HG02981 (cell line): Measurements from ENCODE around the gene LEP.
"Not testable (repeated sequence)": the region's sequence is repeated elsewhere in the genome, so short reads cannot be mapped to it uniquely, and the experiment has no call there.

Experiments used
- ATAC-seq: cut with Tn5 transposase; IDR thresholded peaks from one replicate; pipeline ENCODE4 v1.9.1; 2021; ENCODE audit warnings: mild to moderate bottlenecking, moderate library complexity; ENCODE audit not compliant: unreplicated experiment

LEP gene

DNA sequence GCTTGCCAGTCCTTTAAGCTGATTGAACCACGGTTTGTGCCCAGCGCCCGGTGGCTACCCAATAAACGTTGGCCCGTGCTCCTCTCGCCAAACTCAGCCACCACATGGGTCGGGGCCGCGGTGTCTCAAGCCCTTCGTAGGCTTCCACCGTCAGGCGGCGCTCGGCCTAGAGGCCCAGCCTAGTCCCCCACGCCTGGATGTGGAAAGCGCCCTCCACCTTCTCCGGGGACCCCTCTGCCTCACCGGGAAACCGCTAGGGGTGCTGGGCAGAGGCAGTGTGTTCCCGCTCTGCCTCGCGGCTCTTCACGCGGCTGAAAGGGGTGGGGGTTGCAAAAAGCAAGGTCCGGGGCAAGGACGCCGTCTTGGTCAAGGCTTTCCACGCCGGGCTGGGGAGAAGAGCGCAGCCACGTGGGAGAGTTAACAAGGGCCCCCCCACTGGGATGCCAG, 29.8 kb downstream of the LEP start:
- no peak for ATAC-seq

DNA sequence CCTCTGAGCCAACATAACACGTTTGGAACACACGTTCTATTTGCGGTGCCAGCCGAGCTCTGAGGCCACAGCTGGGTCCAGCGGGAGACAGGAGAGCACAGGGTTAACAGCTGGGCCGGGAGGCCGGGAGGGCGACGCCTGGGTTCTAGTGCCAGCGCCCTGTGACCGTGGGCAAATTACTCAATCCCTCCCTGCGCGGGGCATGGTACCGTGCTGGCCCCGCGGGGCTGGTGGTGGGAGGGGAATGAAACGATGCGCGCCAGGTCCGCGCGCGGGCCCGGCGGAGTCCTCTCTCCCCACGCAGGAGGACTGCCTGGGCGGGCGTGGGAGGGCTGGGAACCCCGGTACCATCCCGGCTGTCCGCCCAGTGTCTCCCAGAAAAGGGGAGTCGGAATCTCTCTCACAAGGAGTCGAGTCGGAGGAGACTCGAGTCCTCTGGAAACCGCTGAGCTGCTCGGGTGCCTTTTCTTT, 30.4 kb downstream of the LEP start:
- no peak for ATAC-seq

DNA sequence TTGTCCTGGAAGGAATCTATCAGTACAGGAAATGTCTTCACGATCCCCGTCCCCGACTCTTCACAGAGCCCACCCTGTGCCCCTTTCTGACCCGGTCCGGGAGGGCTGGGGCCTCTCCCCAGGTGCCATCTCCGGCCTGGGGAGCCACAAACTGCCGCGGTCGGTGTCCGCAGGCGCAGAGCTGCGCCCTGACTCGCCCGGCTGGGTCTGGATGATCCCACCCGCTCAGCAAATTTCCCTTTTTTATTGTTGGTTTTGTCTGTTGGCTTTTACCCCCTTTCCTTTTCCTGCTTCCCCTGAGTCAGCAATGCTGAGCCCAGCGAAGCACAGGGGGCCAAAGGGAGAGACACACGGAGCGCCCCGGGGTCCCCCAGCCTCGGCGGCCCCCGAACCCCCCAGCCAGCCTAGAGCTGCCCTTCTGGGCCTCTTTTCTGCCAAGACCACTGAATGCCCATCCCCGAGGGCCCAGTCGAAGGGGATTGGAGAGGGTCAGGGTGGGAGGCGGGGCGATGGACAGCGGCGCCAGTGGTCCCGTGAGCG, 30.9 kb downstream of the LEP start:
- ATAC-seq = no peak

DNA sequence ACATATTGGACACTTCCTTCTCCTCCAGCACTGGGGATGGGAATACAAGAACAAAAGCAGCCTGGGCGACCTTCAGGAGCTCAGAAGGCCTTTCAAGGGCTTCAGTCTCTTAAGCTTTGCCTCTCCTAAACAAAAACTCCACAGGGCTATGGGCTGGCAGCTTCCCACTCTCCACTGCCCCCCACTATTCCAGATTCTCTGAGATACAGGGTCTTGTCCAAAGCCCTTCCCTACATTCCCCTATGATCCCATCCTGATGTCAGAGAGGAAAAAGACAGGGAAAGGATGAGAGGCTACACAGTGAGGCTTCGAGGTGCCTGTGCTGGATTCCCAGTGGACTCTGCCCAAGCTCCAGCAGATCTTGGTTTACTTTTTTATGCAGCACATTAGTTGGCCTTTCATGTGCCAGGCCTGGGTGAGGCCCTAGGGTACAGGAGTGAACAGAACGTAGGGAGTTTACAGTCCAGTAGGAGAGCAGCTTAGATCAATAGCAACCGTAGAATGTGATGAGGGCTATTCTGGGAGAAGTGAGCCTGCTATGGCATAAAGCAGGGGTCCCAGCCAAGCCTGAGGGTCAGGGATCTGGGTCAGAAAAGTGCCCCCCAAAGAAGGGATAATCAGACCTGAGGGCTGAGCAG, 33.3 kb downstream of the LEP start:
- no peak for ATAC-seq

DNA sequence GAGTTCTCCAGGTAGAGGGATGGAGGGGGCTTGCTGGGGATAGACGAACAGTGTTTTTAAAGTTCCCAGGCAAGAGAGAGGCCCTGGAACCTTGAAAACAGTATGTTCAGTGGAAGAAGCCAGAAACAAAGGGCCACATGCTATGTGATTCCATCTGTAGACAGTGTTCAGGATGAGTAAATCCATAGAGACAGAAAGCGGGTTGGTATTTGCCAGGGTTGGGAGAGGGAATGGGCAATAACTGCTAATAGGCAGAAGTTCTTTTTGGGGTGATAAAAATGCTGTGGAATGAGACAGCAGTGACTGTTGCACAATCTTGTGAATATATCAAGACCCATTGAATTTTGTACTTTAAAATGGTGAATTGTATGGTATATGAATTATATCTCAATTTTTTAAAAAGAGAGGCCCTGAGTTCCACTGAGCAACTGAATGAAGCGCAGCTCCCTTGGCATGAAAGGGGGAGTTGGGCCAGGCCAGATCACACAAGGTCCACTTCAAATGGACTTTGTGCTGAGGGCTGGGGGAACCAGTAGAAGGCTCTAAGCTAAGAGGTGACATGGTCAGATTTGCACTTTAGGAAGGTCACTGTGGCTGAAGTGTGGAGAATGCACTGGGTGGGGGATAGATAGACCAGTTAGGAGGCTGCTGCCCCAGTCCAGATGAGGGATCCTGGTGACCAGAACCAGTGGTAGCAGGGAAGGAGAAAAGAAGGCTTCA, 34.0 kb downstream of the LEP start:
- no peak for ATAC-seq

DNA sequence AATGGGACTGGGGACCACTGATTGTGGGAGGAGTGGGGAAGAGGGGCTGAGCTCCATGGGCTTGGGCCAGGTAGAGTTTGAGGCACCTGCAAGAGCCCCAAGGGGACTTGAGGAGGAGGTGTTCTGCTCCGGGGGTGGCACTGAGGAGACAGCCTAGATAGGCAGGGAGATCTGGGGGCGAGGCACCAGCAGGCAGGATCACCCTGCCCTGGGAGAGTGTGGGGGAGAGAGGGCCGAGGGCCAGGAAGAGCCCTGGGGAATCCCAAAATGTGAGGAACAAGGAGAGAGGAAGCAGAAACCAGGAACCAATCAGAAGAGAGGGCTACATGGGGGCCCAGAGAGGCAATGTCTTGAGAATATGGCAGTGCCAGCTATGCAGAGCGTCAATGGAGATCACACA, 34.6 kb downstream of the LEP start:
- no peak for ATAC-seq

DNA sequence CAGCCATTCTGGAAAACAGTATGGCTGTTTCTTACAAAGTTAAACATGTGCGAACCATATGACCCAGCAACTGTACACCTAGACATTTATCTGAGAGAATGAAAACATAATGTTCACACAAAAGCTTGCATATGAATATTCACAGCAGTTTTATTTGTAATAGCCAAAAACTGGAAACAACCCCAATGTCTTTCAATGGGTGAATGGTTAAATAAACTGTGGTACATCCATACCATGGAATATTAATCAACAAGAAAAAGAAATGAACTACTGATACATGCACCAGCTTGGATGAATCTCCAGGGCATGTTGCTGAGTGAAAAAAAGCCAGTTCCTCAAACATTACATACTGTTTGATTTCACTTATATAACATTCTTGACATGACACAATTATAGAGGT, 37.3 kb downstream of the LEP start:
- no peak for ATAC-seq

DNA sequence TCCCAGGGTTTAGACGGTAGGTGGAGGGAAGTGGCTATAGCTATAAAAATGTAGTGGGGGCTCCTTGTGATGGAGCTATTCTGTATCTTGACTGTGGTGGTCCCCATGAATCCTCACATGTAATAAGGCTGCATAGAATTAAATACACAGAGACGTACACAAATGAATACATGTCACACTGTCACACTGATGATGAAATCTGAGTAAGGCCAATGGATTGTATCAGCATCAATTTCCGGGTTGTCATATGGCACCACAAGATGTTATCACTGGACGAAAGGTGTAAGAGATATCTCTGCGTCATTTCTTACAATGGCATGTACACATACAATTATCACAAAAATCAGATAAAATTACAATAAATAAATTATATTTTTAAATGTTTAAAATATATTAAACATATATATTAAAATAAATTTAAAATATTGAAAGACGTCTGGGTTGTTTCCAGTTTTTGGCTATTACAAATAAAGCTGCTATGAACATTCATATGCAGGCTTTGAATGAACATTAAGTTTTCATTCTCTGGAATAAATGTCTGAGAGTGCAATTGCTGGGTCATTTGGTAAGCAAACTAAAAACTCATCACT, 38.1 kb downstream of the LEP start:
- no peak for ATAC-seq

DNA sequence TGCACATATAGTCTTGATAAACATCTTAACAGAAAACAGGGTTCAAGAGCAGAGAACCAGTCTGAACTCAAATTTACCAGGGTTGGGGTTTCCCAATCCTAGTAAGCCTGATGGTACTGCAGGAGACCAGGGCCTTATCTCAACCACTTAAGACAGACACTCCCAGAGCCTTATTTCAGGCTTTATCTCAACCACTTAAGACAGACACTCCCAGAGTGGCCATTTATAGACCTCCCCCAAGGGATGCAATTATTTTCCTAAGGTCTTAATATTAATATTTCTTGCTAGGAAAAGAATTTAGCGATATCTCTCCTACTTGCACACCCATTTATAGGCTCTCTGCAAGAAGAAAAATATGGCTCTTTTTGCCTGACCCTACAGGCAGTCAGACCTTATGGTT, 39.4 kb downstream of the LEP start:
- not testable (repeated sequence) for ATAC-seq

DNA sequence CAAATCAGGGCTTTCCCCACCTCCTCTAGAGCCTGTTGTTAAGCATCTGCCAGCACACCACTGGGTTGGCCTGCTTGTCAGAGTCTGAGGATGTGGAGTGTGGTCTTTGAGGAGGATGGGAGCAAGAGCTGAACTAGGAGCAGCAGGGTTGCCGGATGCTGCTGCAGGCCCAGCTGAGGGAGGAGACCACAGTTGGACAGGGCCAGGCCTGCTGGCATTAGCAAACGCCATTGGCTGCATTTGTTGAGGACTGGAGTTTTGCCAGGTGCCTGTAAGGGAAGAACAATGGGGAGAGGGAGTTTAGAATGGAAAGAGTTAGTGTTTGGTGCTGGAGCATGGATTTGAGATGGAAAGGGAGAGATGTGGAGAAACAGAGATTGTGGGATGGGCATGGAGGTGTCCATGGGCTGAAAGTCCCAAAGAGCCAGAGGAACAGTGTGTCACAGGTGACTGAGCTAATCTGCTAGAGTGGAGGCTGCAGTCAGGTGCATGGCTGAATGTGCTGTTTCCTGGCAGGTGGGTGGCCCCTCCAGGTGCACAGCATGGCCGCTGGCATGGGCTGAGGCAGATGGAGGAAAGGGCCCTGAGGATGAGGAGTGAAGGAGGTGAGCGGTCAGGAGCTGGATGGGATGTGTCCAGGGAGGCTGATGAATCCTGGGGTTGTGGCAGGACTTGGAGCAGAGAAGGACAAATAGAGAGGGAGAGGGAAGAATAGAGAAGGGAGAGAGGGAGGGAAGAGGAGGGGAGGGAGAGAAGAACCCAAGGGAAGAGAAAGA, 40.7 kb downstream of the LEP start:
- ATAC-seq = no peak

DNA sequence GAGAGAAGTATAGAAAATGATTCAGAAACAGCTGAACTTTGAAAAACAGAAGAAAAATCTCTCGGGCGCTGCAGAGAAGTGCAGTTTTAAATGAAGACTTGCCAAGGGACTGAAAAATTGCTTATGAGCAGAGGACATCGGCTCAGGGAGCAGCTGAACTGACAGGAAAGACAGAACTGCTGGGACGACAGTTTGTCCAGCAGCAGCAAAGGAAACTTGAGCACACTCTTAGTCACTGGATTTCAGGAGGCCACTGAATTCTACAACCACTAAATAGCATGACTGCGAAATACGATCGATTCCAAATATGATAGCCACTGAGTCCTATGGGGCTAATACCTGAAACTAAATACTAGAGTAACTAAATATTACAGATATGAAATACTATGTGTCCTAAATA, 43.0 kb downstream of the LEP start:
- ATAC-seq = no peak

DNA sequence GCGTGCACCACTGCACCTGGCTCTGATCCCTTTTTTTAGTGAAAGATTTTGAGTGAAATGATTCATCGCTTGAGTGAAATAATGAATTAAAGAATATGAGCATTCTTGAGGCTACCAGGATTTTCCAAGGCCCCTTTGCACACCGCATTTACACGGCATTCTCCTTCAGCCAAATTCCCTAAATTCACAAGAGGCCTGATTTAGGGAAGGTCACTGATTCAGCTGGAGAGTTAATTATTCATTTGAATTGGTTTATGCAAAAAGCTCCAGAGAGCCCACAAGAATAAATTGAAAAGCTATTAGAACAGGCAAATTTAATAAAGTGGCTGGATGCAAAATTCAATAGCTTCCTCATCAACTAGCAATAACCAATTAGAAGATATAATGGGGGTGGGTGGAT, 46.5 kb downstream of the LEP start:
- ATAC-seq = no peak

DNA sequence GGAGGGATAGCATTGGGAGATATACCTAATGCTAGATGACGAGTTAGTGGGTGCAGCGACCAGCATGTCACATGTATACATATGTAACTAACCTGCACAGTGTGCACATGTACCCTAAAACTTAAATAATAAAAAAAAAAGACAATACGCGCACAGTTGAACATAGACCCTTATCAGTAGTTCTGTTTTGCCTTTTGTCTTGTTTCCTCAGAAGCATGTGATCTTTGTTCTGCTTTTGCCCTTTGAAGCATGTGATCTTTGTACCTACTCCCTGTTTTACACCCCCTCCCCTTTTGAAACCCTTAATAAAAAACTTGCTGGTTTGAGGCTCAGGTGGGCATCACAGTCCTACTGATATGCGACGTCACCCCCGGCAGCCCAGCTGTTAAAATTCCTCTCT, 56.9 kb downstream of the LEP start:
- ATAC-seq = not testable (repeated sequence)

DNA sequence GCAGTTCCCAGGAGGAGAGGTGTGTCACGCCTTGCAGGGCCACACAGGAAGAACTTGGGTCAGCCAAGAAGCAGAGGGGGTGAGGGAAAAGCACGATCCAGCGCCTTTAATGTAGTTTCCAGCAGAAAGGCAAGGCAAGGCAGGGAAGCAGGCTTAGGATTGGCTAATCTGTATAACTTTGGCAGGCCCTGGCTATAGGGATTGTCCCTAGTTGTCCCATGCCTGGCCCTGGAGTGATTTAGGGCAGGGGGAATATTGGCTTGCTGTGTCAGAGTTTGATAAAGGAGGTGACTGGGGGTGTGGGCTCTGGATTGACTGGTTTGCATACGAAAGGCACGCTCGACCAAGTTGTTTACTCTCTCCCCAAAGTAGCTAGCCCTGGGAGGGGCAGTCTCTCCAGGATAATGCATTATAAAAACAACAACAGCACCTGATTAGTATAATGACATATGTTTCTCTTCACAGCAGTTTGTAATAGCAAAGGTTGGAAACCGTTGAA, 58.1 kb downstream of the LEP start:
- ATAC-seq = no peak

DNA sequence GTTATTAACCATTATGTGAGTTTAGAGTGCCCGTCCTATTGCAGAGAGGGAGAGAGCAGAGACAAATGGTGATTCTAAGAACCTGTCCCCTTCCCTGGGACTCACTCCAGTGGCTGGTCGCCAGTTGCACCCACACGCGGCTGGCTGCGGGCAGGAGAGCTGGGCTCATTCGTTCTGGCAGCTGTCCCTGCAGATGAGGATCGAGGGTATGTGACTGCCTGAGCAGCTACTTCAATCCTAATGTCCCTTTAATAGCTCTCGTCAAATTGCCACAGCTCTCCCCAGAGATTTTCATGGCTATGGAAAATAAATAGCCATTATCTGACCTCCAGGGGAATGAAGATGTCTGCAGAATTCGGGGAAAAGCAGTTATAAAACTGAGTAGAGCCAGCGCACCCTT, 61.1 kb downstream of the LEP start:
- no peak for ATAC-seq

DNA sequence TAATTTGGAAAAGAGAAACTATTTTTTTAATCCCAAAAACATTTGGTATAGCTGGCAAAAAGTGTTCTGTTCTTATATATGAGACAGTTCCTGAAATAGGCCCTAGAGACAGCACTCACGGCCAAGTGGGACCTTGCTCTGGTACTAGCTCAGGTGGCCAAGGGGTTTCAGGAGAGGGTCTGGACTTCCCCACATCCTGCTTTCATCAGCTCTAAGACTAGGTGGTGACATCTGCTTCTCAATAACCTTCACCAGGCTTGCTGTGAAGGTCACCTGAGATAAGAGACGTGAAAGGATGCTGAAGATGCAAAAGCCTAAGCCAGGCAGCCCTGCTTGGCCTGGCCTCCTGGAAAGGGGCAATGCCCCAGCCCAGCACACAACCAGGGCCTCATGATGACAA, 62.1 kb downstream of the LEP start:
- no peak for ATAC-seq

DNA sequence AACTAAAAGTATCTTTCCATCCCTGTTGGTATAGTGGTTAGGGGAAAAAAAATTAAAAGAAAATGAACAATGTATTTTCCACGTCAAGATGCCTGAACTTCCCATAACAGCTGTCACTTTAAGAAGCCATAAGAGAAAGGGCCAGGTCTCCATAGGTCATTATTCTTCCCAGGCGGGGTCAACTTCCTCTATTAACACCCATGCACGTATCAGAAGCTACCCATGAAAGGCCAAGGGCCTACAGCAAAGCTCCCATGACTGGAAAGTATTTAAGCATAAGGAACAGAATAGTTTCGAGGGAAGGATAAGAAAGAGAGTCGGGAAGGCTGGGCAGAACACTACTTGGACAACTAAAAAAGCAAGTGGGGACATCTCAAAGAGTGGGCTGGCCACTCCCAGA, 62.6 kb downstream of the LEP start:
- no peak for ATAC-seq

DNA sequence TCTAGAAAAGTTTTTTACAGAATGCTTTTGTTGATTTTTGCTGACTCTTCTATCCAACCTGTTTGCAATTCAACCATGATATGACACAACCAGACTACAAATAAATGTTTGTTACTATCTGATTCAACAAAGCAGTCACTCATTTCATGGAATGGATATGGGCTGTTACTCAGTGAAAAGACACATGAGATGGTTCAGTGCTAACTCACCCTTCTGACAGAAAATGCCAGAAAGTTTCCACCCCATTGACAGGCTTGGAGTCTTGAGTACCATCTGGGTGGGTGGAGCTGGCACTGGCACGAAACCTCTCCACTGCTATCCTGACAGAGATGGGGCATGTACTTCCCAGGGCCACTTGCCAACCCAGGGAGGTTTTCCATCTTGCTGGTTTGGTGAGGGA, 63.1 kb downstream of the LEP start:
- ATAC-seq = no peak

DNA sequence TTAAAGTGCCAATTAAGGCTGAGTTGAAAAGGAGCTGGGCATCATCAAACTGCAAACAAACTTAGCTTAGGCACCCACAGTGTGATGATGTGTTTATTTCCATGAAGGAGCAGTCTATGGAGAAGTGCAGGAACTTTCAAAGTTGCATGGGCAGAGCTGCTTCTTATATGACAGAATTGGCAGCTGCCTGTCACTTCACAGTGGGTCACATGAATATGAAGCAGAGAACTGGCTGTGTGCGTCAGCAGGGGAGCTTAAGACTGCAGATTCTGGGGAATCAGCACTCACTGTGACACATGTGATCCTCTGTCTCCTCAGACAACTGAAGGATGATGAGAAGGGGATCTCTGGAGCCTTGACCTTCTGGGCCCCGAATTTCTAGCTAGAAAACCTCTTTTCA, 66.0 kb downstream of the LEP start:
- ATAC-seq = no peak
